Lower lobe of right lung (tissue), 2 donors: ENCODE measurements around the gene PNLIPRP2. TPM values are rescaled to one million over a fixed set of nuclear protein-coding genes. Genes with fewer than 3 reads are reported as not detected.
A peak's percentile ranks its signal among the peaks of the same experiment; 100 is the strongest.

Experiments used
- ATAC-seq, 2 donors: fragments of 200-7000 bp; cut with Tn5 transposase; one replicate each; pipeline ENCODE4 v1.9.1; 2020 to 2022; ENCODE audit warnings: mild to moderate bottlenecking in 2 of 2, moderate library complexity in 2 of 2
- DNase-seq: peaks from one replicate; pipeline ENCODE4 v3.0.0-alpha.2; 2020
- H3K27ac ChIP-seq: fragments of 200-600 bp; one replicate; pipeline ENCODE4 v1.8.0; 2022
- H3K27me3 ChIP-seq: fragments of 200-600 bp; one replicate; pipeline ENCODE4 v1.8.0; 2022; ENCODE audit warnings: low read depth
- H3K36me3 ChIP-seq: fragments of 200-600 bp; one replicate; pipeline ENCODE4 v1.8.0; 2022; ENCODE audit warnings: mild to moderate bottlenecking
- H3K4me1 ChIP-seq: fragments of 200-600 bp; one replicate; pipeline ENCODE4 v1.8.0; 2022
- H3K4me3 ChIP-seq: fragments of 200-600 bp; one replicate; pipeline ENCODE4 v1.8.0; 2022; ENCODE audit warnings: mild to moderate bottlenecking
- H3K9me3 ChIP-seq: fragments of 200-600 bp; one replicate; pipeline ENCODE4 v1.8.0; 2022
- CTCF ChIP-seq: fragments of 200-600 bp; IDR thresholded peaks from one replicate; pipeline ENCODE4 v1.8.0; 2022; ENCODE audit warnings: antibody characterized with exemption, mild to moderate bottlenecking
- intact Hi-C: fragments of 100-400 bp; cut with DNase I; formaldehyde crosslinking; loops from one replicate; pipeline ENCODE4 v1.11.0; 2022
- total RNA-seq: library from RNA; stranded (reverse); fragmentation: NEBNext Ultra II Directional; extraction: Animal tissue kit (Norgen Biotek cat#: 25700); gene quantifications from one replicate; pipeline ENCODE4 v1.2.1, GENCODE V29; 2021
- donor health status: DM: no; HTN: yes; CAD: no; lungs with severe emphysema.

Gene PNLIPRP2
- total RNA-seq, 1 donor from 2014 or later: not detected

GRCh38 chr10:116664631-116665030, 43.9 kb downstream of the PNLIPRP2 start:
- Histone ChIP-seq H3K4me3 (no peak overlapping the region), H3K9me3 (no peaks in the 10 kb centered on the region), H3K36me3 (no peaks in the 10 kb centered on the region), H3K27ac (no peak overlapping the region), H3K4me1 (no peaks in the 10 kb centered on the region), H3K27me3 (peaks cover 6% of the 10 kb centered on the region)
- DNase-seq: no peak
- intact Hi-C loops: no loop called here
- ATAC-seq: no peak
- TF ChIP-seq CTCF: no peak

- Histone ChIP-seq H3K36me3 (no peaks in the 10 kb centered on the region), H3K4me3 (peak overlapping the region; percentile 14), H3K4me1 (no peaks in the 10 kb centered on the region), H3K27me3 (peaks cover 16% of the 10 kb centered on the region), H3K9me3 (no peaks in the 10 kb centered on the region), H3K27ac (no peak overlapping the region)
- ATAC-seq (peak in 1 of 2 donors; percentile 10), DNase-seq (no peak)
- intact Hi-C loops: no loop called here
- no peak for TF ChIP-seq CTCF
Measured at GRCh38 chr10:116665541-116666125, 44.9 kb downstream of the PNLIPRP2 start.

- intact Hi-C loops: no loop called here
- H3K27ac ChIP-seq: no peak overlapping the region
- H3K36me3 ChIP-seq: no peaks in the 10 kb centered on the region
- no peak for TF ChIP-seq CTCF
- peaks cover 23% of the 10 kb centered on the region for H3K27me3 ChIP-seq
- no peaks in the 10 kb centered on the region for H3K9me3 ChIP-seq
- DNase-seq (no peak), ATAC-seq (no peak)
- no peak overlapping the region for H3K4me3 ChIP-seq
- no peaks in the 10 kb centered on the region for H3K4me1 ChIP-seq
Measured at GRCh38 chr10:116667484-116667883, 46.7 kb downstream of the PNLIPRP2 start.

GRCh38 chr10:116668018-116668417, 47.3 kb downstream of the PNLIPRP2 start:
- H3K4me1 ChIP-seq: no peaks in the 10 kb centered on the region
- H3K27ac ChIP-seq: no peak overlapping the region
- no peaks in the 10 kb centered on the region for H3K36me3 ChIP-seq
- no peak for TF ChIP-seq CTCF
- intact Hi-C loops: no loop called here
- ATAC-seq (no peak), DNase-seq (no peak)
- peaks cover 23% of the 10 kb centered on the region for H3K27me3 ChIP-seq
- H3K9me3 ChIP-seq: no peaks in the 10 kb centered on the region
- no peak overlapping the region for H3K4me3 ChIP-seq

- no peak for ATAC-seq
Measured at GRCh38 chr10:116668446-116668845, 47.7 kb downstream of the PNLIPRP2 start.

More at GRCh38 chr10:116668446-116668845, 47.7 kb downstream of the PNLIPRP2 start:
- Histone ChIP-seq H3K4me3 (no peak overlapping the region), H3K27ac (no peak overlapping the region), H3K36me3 (no peaks in the 10 kb centered on the region), H3K4me1 (no peaks in the 10 kb centered on the region), H3K9me3 (no peaks in the 10 kb centered on the region), H3K27me3 (peaks cover 23% of the 10 kb centered on the region)
- no peak for TF ChIP-seq CTCF
- DNase-seq: no peak
- intact Hi-C loops: no loop called here
